Measurements from ENCODE around the gene KCND2.
"Not testable (repeated sequence)": the region's sequence is repeated elsewhere in the genome, so short reads cannot be mapped to it uniquely, and the experiment has no call there.

The KCND2 gene

DNA sequence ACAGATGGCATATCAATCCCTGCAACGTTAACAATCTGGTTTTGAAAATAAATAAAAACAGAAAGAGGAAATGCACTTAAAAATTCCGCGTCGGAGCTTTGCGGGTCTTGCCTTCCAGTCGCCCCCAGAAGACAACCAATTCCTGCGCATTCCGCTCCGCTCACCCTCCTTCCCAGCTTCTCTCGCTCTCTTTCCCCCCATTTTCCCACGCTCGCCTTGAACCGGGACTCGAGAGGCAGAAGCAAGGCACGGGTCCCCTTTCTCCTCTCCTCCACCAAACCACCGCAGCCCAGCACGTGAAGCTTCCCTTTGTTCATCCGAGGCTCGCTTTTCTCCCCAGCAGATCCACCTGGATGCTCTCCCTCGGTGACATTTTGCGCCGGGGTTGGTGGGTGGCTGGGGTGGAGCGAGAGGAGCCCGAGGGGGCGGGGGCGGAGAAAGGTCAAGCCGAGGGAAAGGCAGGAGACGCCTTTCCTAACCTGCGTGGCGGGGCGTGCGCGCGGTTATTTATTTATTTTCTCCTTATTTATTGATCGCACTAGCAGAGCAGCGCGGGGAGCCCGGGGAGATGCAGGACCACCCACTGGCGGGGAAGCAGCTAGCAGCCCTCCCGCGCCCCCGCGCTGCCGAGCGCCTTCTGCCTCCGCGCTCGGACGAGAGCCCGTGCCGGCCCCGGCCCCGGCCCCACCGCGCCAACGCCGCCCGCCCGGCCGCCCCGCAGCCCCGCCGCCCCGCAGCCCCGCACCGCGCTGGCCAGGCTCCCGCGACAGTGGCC is at the start of gene KCND2:
TSS of gene KCND2 (plus strand) at position 475 of the 775 bp plus-strand sequence.
- WGBS (ENCODE audit: insufficient coverage, insufficient read length), result no CpG with 5 or more reads among the region's 69 CpGs
- no peak for DNase-seq (ENCODE audit: low read depth, low spot score)
- H3K27ac ChIP-seq (ENCODE audit: low read length), result no peak within 1 kb of the TSS
- H3K27me3 ChIP-seq (ENCODE audit: control insufficient read depth, insufficient read depth, low read length), result no peaks in the 10 kb centered on the region
- H3K9me3 ChIP-seq (ENCODE audit: control insufficient read depth, insufficient read depth, low read length), result no peaks in the 10 kb centered on the region
- peak within 1 kb of the TSS; percentile 77 for H3K4me3 ChIP-seq (ENCODE audit: low read length)
- no peaks in the 10 kb centered on the region for H3K36me3 ChIP-seq (ENCODE audit: control insufficient read depth, insufficient read depth, low read length)
- peaks cover 4% of the 10 kb centered on the region for H3K4me1 ChIP-seq (ENCODE audit: control insufficient read depth, insufficient read depth, low read length)

DNA sequence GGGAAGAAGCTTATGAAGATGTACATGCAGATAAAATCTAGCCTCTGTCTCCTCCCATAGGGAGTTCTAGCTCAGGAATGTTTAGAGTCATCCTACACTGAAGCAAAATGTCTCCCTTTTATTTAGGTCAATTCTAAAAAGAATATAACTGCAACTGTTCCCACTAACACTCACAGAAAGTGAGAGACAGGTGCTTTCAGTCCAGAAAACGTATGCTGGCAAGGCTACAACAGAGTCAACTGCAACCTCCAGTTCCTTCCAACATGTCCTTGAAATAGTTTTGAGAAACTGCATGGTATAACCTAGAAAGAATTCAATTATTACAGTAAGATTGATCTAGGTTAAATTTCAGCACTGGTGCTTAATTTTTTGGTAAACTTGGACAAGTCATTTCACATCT is 46.8 kb upstream of the KCND2 start:
- Histone ChIP-seq H3K9me3 (ENCODE audit: control insufficient read depth, insufficient read depth, low read length) (no peaks in the 10 kb centered on the region), H3K36me3 (ENCODE audit: control insufficient read depth, insufficient read depth, low read length) (no peaks in the 10 kb centered on the region), H3K4me3 (ENCODE audit: low read length) (no peak overlapping the region), H3K27ac (ENCODE audit: low read length) (no peak overlapping the region), H3K4me1 (ENCODE audit: control insufficient read depth, insufficient read depth, low read length) (no peaks in the 10 kb centered on the region), H3K27me3 (ENCODE audit: control insufficient read depth, insufficient read depth, low read length) (no peaks in the 10 kb centered on the region)
- no CpG with 5 or more reads among the region's 1 CpG for WGBS (ENCODE audit: insufficient coverage, insufficient read length)
- DNase-seq (ENCODE audit: low read depth, low spot score), result no peak

DNA sequence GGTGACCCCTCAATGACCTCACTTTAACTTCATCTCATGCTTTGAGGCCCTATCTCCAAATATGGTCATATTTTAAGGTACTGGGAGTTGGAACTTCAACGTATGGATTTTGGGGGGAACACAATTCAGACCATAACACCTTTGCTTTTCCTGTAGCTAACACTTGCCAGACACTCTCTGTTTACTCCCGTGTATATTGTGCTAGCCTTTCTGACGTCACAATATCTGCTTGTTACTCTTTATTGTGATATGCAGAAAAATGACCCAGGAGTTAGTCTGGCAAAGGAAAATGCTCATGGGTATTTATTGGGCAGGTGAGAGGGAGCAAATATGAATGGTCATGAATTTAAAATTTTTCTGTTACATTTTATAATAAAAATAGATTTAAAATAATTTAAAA is 45.7 kb upstream of the KCND2 start:
- no peaks in the 10 kb centered on the region for H3K4me1 ChIP-seq (ENCODE audit: control insufficient read depth, insufficient read depth, low read length)
- H3K27me3 ChIP-seq (ENCODE audit: control insufficient read depth, insufficient read depth, low read length), result no peaks in the 10 kb centered on the region
- DNase-seq (ENCODE audit: low read depth, low spot score), result no peak
- no peaks in the 10 kb centered on the region for H3K9me3 ChIP-seq (ENCODE audit: control insufficient read depth, insufficient read depth, low read length)
- H3K36me3 ChIP-seq (ENCODE audit: control insufficient read depth, insufficient read depth, low read length), result no peaks in the 10 kb centered on the region
- WGBS (ENCODE audit: insufficient coverage, insufficient read length), result no CpG with 5 or more reads among the region's 3 CpGs
- H3K27ac ChIP-seq (ENCODE audit: low read length), result no peak overlapping the region
- no peak overlapping the region for H3K4me3 ChIP-seq (ENCODE audit: low read length)

DNA sequence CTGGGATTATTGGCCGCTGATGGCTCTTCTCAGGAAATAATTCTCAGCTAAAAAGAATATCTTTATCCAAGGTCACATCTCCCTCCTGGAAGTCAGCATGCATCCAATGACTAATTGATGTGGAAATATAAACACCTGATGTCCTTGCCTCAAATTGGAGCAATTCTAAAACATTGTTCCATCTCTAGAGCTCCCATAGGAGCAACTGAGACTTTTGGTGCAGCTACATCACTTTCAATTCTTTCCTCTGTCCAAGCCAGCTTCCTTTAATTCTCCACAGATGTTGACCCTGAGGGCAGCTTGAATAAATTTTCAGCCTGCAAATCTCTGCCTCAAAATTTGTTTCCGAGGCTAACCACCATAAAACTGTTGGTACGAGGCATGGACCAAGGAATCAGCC is 43.9 kb upstream of the KCND2 start:
- whole genome bisulfite sequencing (ENCODE audit: insufficient coverage, insufficient read length), result no CpG with 5 or more reads among the region's 3 CpGs
- Histone ChIP-seq H3K27ac (ENCODE audit: low read length) (no peak overlapping the region), H3K36me3 (ENCODE audit: control insufficient read depth, insufficient read depth, low read length) (no peaks in the 10 kb centered on the region), H3K27me3 (ENCODE audit: control insufficient read depth, insufficient read depth, low read length) (no peaks in the 10 kb centered on the region), H3K4me3 (ENCODE audit: low read length) (no peak overlapping the region), H3K9me3 (ENCODE audit: control insufficient read depth, insufficient read depth, low read length) (no peaks in the 10 kb centered on the region), H3K4me1 (ENCODE audit: control insufficient read depth, insufficient read depth, low read length) (no peaks in the 10 kb centered on the region)
- DNase-seq (ENCODE audit: low read depth, low spot score), result no peak

DNA sequence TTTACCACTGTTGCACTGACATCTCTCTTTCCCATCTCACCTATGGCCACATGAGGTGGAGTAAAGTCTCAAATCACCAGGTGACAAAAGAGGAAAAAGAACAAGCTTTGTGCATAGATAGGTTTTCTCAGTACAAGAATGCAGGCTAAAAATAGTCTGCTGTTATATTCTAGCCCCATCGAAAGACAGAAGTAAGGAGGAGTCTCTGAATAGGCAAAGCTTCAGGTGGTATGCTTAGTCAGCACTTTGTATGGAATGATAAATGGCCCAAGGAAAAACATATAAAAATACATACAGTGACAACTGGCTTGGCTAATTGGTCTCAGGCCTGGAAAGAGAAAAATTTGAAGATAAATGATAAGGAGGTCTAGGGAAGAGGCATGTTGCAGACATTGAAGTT is 39.6 kb upstream of the KCND2 start:
- WGBS (ENCODE audit: insufficient coverage, insufficient read length), result no CpG with 5 or more reads among the region's 1 CpG
- Histone ChIP-seq H3K36me3 (ENCODE audit: control insufficient read depth, insufficient read depth, low read length) (no peaks in the 10 kb centered on the region), H3K27me3 (ENCODE audit: control insufficient read depth, insufficient read depth, low read length) (no peaks in the 10 kb centered on the region), H3K27ac (ENCODE audit: low read length) (no peak overlapping the region), H3K4me1 (ENCODE audit: control insufficient read depth, insufficient read depth, low read length) (no peaks in the 10 kb centered on the region), H3K9me3 (ENCODE audit: control insufficient read depth, insufficient read depth, low read length) (no peaks in the 10 kb centered on the region), H3K4me3 (ENCODE audit: low read length) (no peak overlapping the region)
- no peak for DNase-seq (ENCODE audit: low read depth, low spot score)

DNA sequence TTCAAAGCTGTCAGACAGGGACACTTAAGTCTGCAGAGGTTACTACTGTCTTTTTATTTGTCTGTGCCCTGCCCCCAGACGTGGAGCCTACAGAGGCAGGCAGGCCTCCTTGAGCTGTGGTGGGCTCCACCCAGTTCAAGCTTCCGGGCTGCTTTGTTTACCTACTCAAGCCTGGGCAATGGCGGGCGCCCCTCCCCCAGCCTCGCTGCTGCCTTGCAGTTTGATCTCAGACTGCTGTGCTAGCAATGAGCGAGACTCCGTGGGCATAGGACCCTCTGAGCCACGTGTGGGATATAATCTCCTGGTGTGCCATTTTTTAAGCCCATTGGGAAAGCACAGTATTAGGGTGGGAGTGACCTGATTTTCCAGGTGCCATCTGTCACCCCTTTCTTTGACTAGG is 32.6 kb upstream of the KCND2 start:
- not testable (repeated sequence) for H3K4me3 ChIP-seq (ENCODE audit: low read length); H3K27ac ChIP-seq (ENCODE audit: low read length); DNase-seq (ENCODE audit: low read depth, low spot score); H3K36me3 ChIP-seq (ENCODE audit: control insufficient read depth, insufficient read depth, low read length); H3K27me3 ChIP-seq (ENCODE audit: control insufficient read depth, insufficient read depth, low read length); H3K4me1 ChIP-seq (ENCODE audit: control insufficient read depth, insufficient read depth, low read length); H3K9me3 ChIP-seq (ENCODE audit: control insufficient read depth, insufficient read depth, low read length)
- no CpG with 5 or more reads among the region's 8 CpGs for WGBS (ENCODE audit: insufficient coverage, insufficient read length)

DNA sequence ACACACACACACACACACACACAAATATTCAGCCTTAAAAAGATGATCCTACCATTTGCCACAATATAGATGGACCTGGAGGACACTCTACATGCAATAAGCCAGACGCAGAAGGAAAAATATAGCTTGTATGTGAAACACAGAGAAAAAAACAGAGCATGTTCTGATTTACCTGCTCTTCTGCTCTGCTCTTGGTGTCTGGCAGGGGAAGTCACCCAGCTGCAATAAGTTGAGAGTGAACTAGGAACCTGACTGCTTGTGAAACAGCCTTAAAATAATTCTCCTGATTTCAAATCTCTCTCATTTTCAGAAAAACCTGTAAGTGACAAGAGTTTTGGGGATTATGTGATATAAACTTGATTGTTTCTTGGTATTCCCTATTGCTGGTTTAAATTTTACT is 31.0 kb upstream of the KCND2 start:
- no peaks in the 10 kb centered on the region for H3K27me3 ChIP-seq (ENCODE audit: control insufficient read depth, insufficient read depth, low read length)
- no peaks in the 10 kb centered on the region for H3K9me3 ChIP-seq (ENCODE audit: control insufficient read depth, insufficient read depth, low read length)
- no peaks in the 10 kb centered on the region for H3K36me3 ChIP-seq (ENCODE audit: control insufficient read depth, insufficient read depth, low read length)
- DNase-seq (ENCODE audit: low read depth, low spot score), result no peak
- H3K27ac ChIP-seq (ENCODE audit: low read length), result no peak overlapping the region
- no CpG with 5 or more reads among the region's 1 CpG for WGBS (ENCODE audit: insufficient coverage, insufficient read length)
- no peak overlapping the region for H3K4me3 ChIP-seq (ENCODE audit: low read length)
- H3K4me1 ChIP-seq (ENCODE audit: control insufficient read depth, insufficient read depth, low read length), result no peaks in the 10 kb centered on the region

DNA sequence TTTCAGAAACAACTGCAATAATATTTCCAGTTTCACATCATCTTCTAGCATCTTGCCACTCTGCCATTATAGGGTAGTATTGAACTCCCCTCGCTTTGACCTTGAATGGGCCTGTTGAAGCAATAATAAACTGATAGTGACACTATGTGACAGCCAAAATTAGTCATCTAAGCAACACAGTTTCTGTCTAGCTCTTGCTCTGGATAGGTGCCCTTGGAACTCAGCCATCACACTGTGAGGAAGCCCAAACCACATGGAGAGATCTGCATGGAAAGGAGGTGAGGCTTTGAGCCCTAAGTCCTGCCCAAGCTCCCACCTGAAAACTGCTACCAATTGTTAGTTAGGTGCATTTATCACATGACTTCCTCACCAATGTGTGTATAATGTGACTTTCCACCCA is 18.1 kb upstream of the KCND2 start:
- Histone ChIP-seq H3K27me3 (ENCODE audit: control insufficient read depth, insufficient read depth, low read length) (no peaks in the 10 kb centered on the region), H3K4me3 (ENCODE audit: low read length) (no peak overlapping the region), H3K27ac (ENCODE audit: low read length) (no peak overlapping the region), H3K9me3 (ENCODE audit: control insufficient read depth, insufficient read depth, low read length) (peaks cover 2% of the 10 kb centered on the region; the same call in 1 of the 2 replicates), H3K36me3 (ENCODE audit: control insufficient read depth, insufficient read depth, low read length) (0 out of 2 replicates have a peak, but pooled peaks cover 3% of the 10 kb centered on the region), H3K4me1 (ENCODE audit: control insufficient read depth, insufficient read depth, low read length) (no peaks in the 10 kb centered on the region)
- WGBS (ENCODE audit: insufficient coverage, insufficient read length), result no CpG with 5 or more reads among the region's 1 CpG
- no peak for DNase-seq (ENCODE audit: low read depth, low spot score)

DNA sequence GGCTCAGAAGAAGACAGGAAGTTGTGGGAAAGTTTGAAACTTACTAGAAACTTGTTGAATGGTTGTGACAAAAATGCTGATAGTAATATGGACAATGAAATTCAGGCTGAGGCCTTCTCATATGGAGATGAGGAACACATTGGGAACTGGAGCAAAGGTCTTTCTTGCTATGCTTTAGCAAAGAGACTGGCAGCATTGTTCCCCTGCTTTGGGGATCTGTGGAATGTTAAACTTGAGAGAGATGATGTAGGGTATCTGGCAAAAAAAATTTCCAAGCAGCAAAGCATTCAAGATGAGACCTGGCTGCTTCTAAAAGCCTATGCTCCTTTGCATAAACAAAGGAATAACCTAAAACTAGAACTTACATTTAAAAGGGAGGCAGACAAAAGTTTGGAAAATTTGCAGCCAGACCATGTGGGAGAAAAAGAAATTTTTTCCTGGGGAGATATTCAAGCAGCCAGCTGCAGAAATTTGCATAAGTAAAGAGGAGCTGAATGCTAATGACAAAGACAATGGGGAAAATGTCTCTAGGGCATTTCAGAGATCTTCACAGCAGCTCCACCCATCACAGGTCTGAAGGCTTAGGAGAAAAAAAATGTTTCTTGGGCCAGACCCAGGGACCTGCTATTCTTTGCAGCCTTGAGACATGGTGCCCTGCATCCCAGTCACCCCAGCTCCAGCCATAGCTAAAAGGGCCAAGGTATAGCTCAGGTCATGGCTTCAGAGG is 16.5 kb upstream of the KCND2 start:
- Histone ChIP-seq H3K4me3 (ENCODE audit: low read length) (no peak overlapping the region), H3K27ac (ENCODE audit: low read length) (no peak overlapping the region)

DNA sequence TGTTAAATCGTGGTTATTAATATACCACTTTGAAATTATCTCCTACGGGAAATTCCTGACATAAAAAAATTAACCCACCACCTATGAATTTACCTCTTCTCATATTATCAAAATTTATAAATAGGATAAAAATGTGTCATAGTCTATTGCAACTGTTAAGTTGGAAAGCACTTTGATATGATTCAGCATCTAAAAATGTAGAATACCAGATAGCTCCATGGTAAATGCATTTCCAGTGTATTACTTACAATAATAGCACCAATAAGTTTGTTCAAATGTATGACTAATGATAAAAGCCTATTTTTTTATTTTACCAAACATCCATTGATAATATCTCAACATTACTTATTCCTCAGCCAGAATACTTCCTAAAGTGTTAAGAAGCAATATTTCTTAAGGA is 13.6 kb upstream of the KCND2 start:
- H3K27me3 ChIP-seq (ENCODE audit: control insufficient read depth, insufficient read depth, low read length), result no peaks in the 10 kb centered on the region
- 0 out of 2 replicates have a peak, but pooled peaks cover 3% of the 10 kb centered on the region for H3K36me3 ChIP-seq (ENCODE audit: control insufficient read depth, insufficient read depth, low read length)
- H3K9me3 ChIP-seq (ENCODE audit: control insufficient read depth, insufficient read depth, low read length), result peaks cover 2% of the 10 kb centered on the region; the same call in 1 of the 2 replicates
- no peak overlapping the region for H3K27ac ChIP-seq (ENCODE audit: low read length)
- no peaks in the 10 kb centered on the region; the same call in 1 of the 2 replicates for H3K4me1 ChIP-seq (ENCODE audit: control insufficient read depth, insufficient read depth, low read length)
- no peak for DNase-seq (ENCODE audit: low read depth, low spot score)
- no peak overlapping the region for H3K4me3 ChIP-seq (ENCODE audit: low read length)
- 100% methylated on average over 1 of the region's 2 CpGs for WGBS (ENCODE audit: insufficient coverage, insufficient read length)

More for the DNA sequence above, 16.5 kb upstream of the KCND2 start:
- no peak for DNase-seq (ENCODE audit: low read depth, low spot score)
- 0 out of 2 replicates have a peak, but pooled peaks cover 3% of the 10 kb centered on the region for H3K36me3 ChIP-seq (ENCODE audit: control insufficient read depth, insufficient read depth, low read length)
- H3K27me3 ChIP-seq (ENCODE audit: control insufficient read depth, insufficient read depth, low read length), result no peaks in the 10 kb centered on the region
- peaks cover 2% of the 10 kb centered on the region; the same call in 1 of the 2 replicates for H3K9me3 ChIP-seq (ENCODE audit: control insufficient read depth, insufficient read depth, low read length)
- no peaks in the 10 kb centered on the region; the same call in 1 of the 2 replicates for H3K4me1 ChIP-seq (ENCODE audit: control insufficient read depth, insufficient read depth, low read length)
